Uterus (tissue), 4 donors: ENCODE measurements around the gene ROCK2. TPM values are rescaled to one million over a fixed set of nuclear protein-coding genes. Genes with fewer than 3 reads are reported as not detected.

Experiments
- DNase-seq, 2 donors: peaks; one replicate each; pipeline ENCODE4 v3.0.0-alpha.2; 2019 to 2020
- H3K27ac ChIP-seq, 2 donors: fragments of 200-600 bp; sonication (generic); 1 replicate in 1 of 2; 2 replicates in 1 of 2; pipeline ENCODE4 v1.5.1; 2016 to 2018
- H3K27me3 ChIP-seq, 2 donors: fragments of 200-600 bp; sonication (generic); one replicate each; pipeline ENCODE4 v1.5.1; 2018 to 2019; ENCODE audit warnings: control low read depth in 1 of 2
- H3K36me3 ChIP-seq, 2 donors: fragments of 200-600 bp; sonication (generic); one replicate each; pipeline ENCODE4 v1.5.1; 2019; ENCODE audit warnings: control low read depth in 1 of 2
- H3K4me1 ChIP-seq, 2 donors: fragments of 200-600 bp; sonication (generic); one replicate each; pipeline ENCODE4 v1.5.1; 2018 to 2019; ENCODE audit warnings: control low read depth in 1 of 2
- H3K4me3 ChIP-seq, 2 donors: fragments of 200-600 bp; sonication (generic); 1 replicate in 1 of 2; 2 replicates in 1 of 2; pipeline ENCODE4 v1.5.1; 2018 to 2019; ENCODE audit warnings: mild to moderate bottlenecking in 1 of 2
- H3K9me3 ChIP-seq, 2 donors: fragments of 200-600 bp; sonication (generic); one replicate each; pipeline ENCODE4 v1.5.1; 2019; ENCODE audit warnings: control low read depth in 1 of 2
- CTCF ChIP-seq, 4 experiments: fragments of 200-600 bp in 2 of 4; fragments of 450-650 bp in 2 of 4; sonication (generic) in 2 of 4; IDR thresholded peaks; one replicate each; pipeline ENCODE4 v1.5.1; 2016 to 2019; ENCODE audit warnings: antibody characterized with exemption in 4 of 4, mild to moderate bottlenecking in 2 of 4, moderate library complexity in 1 of 4
- POLR2A ChIP-seq, 2 donors: fragments of 450-650 bp; IDR thresholded peaks; one replicate each; pipeline ENCODE4 v1.6.1; 2016; ENCODE audit warnings: antibody characterized with exemption in 2 of 2, mild to moderate bottlenecking in 1 of 2, moderate library complexity in 1 of 2
- intact Hi-C: fragments of 100-400 bp; cut with DNase I; formaldehyde crosslinking; loops from one replicate; pipeline ENCODE4 v1.15.1; 2023; ENCODE audit warnings: low total_unique reads
- total RNA-seq, 4 donors: library from RNA; depleted of rRNA in 3 of 4; stranded (reverse); fragments of >200 nt in 3 of 4; gene quantifications; one replicate each; pipeline versions ENCODE4 v1.1.0 to v1.2.4, GENCODE V29; 2014 to 2023
- donor health status: DM: yes; HTN: yes; CAD: no.

ROCK2 gene
- total RNA-seq, 4 donors from 2014 or later = 78.5 to 143 (median 122) TPM

DNA sequence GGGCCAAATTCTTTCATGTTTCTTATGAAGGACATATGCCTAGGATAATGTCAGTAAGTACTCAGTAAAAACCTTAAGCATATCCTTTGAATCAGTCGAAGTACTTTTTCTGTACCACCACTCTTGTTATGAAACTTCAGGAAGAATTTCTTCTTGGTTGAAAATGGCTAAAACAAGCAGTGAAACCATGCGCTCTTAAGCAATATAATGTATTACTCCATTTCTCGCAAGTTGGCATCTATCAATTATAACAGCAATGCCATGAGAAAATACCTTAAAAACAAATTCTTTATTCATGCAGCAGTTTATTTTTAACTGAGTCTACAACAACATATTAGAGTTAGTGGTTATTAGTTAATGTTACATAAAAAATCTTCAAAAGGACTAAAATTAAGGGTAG is 148.2 kb downstream of the ROCK2 start:
- H3K27me3 ChIP-seq = no peaks in the 10 kb centered on the region
- no peaks in the 10 kb centered on the region for H3K36me3 ChIP-seq
- no peak overlapping the region for H3K4me3 ChIP-seq
- no peak for DNase-seq
- H3K9me3 ChIP-seq = no peaks in the 10 kb centered on the region
- no peak overlapping the region for H3K27ac ChIP-seq
- intact Hi-C loops = no loop called here
- TF ChIP-seq CTCF (IDR thresholded peaks at IDR 0.05) = no peak
- TF ChIP-seq POLR2A (IDR thresholded peaks at IDR 0.05) = no peak
- H3K4me1 ChIP-seq = no peaks in the 10 kb centered on the region

DNA sequence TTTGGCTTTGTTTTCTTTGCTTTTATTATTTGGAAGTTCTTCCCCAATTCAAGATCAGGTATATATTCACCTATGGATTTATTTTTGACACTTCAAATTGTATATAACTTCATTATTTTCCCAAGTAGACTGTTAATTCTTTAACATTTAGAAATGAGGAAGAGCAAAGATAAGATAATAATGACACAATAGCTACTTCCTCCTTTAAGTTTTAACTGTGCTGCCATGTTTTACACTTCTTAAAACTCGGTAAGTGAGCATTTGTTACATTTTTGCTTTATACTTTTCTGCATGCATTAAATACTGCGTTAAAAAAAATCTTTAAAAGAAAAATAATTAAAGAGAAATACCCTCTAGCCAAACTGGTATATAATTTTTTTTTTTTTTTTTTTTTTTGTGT is 156.7 kb downstream of the ROCK2 start:
- no peak for TF ChIP-seq POLR2A (IDR thresholded peaks at IDR 0.05)
- no peak for TF ChIP-seq CTCF (IDR thresholded peaks at IDR 0.05)
- no peaks in the 10 kb centered on the region for H3K4me1 ChIP-seq
- no peak for DNase-seq
- H3K36me3 ChIP-seq = no peaks in the 10 kb centered on the region
- no peak overlapping the region for H3K4me3 ChIP-seq
- no peaks in the 10 kb centered on the region for H3K9me3 ChIP-seq
- no peak overlapping the region for H3K27ac ChIP-seq
- no peaks in the 10 kb centered on the region for H3K27me3 ChIP-seq
- intact Hi-C loops = no loop called here

DNA sequence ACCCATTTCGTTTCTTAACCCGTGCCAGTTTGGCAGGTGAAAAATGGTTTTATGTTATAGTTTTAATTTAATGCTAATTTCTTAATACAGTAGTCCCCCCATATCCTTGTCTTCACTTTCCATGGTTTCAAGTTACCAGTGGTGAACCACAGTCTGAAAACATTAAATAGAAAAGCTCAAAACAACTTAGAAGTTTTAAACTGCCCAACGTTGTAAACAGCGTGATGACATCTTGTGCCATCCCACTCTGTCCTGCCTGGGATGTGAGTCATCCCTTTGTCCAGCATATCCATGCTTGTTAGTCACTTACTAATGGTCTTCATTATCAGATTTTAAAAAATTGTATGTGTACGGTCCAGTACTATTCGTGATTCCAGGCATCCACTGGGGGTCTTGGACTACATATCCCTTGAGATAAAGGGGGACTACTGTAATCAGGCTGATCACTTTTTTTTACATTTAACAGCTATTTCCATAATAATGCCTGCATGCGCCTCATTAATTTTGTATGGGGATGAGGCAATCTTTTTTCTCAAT is 157.3 kb downstream of the ROCK2 start:
- Histone ChIP-seq H3K4me1 (no peaks in the 10 kb centered on the region), H3K27me3 (no peaks in the 10 kb centered on the region), H3K36me3 (no peaks in the 10 kb centered on the region), H3K9me3 (no peaks in the 10 kb centered on the region), H3K4me3 (no peak overlapping the region), H3K27ac (no peak overlapping the region)
- intact Hi-C loops = no loop called here
- DNase-seq = no peak
- TF ChIP-seq POLR2A (IDR thresholded peaks at IDR 0.05) (no peak), CTCF (IDR thresholded peaks at IDR 0.05) (no peak)

DNA sequence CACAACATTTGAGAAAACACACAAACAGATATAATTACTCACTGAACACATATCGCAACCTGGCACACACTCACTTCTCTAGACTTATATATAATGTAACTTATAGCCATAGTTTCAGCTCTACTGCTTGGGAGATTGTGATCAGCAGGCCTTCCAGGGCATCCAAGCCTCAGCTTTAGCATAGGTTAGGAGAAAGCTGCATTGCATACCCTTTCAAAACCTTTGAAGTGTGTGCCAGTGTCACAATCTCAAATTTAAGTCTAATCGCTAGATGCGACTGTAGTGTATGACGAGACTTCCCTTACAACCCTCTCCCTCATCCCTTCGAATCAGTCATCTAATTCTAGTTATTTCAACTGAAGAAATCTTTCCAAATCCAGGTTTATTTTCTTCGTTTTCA is 158.3 kb downstream of the ROCK2 start:
- DNase-seq = no peak
- no peak for TF ChIP-seq CTCF (IDR thresholded peaks at IDR 0.05)
- TF ChIP-seq POLR2A (IDR thresholded peaks at IDR 0.05) = no peak
- Histone ChIP-seq H3K36me3 (no peaks in the 10 kb centered on the region), H3K27ac (no peak overlapping the region), H3K9me3 (no peaks in the 10 kb centered on the region), H3K4me3 (no peak overlapping the region), H3K27me3 (no peaks in the 10 kb centered on the region), H3K4me1 (no peaks in the 10 kb centered on the region)
- intact Hi-C loops = no loop called here

DNA sequence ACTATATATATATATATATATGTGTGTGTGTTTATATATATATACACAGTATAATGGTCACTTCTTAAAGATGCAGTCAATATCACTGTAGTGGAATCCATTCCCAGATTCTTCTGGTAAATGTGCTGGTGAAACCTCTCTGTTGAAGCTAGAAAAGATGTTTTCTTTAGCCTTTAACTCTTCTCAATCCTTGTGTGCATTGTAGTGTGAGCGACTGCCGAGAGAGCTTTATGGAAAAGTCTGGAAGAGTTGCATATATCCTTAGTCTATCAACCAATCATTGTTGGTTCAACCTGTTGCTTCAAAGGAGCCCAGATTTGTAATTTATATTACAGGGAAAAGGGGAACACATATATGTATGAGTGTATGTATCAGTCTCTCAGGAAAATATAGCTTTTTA is 161.5 kb downstream of the ROCK2 start:
- Histone ChIP-seq H3K4me1 (no peaks in the 10 kb centered on the region), H3K36me3 (no peaks in the 10 kb centered on the region), H3K27ac (no peak overlapping the region), H3K4me3 (no peak overlapping the region), H3K27me3 (no peaks in the 10 kb centered on the region), H3K9me3 (no peaks in the 10 kb centered on the region)
- DNase-seq = no peak
- no peak for TF ChIP-seq POLR2A (IDR thresholded peaks at IDR 0.05)
- no peak for TF ChIP-seq CTCF (IDR thresholded peaks at IDR 0.05)
- intact Hi-C loops = no loop called here
